HG03280 (cell line): ENCODE measurements around the gene SLC12A2.

Source experiments
- ATAC-seq: cut with Tn5 transposase; IDR thresholded peaks from one replicate; pipeline ENCODE4 v1.9.1; 2021; ENCODE audit warnings: mild to moderate bottlenecking, moderate library complexity; ENCODE audit not compliant: unreplicated experiment

The SLC12A2 gene

DNA sequence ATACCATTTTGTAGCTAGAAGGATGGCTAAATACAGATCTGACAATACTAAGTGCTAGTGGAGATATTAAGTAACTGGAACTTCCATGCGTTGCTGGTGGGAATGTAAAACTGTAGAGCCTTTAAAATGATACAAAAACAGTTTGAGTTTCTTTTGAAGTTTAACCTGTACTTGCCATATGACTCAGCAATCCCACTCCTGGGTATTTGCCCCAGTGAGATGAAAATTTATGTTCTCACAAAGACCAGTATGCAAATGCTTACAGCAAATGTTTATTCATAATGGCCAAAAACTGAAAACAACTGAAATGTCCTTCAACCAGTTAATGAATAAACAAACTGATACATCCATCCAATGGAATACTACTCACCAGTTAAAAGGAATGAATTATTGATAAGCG, 137.3 kb downstream of the SLC12A2 start:
- ATAC-seq = no peak

DNA sequence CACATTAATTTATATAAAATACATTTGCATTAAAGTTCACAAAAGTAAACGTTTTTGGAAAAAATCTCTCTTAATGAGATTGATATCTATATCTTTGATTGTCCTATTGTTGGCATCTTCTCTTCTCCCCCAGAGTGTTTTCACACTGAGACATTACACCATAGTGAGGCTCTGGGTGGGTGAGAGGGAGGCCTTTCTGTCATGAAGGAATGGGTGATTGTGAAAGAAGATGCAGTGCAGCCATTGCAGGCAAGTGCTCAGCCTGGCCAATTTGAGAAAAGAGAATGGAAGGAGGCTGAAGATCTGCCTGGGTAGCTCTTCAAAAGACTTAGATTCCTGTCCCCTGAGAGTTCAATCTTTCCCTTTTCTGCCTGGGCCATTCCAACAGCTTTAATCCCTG, 140.8 kb downstream of the SLC12A2 start:
- ATAC-seq = no peak

- ATAC-seq = no peak
Measured at GRCh38 chr5:128225245-128226030, 141.9 kb downstream of the SLC12A2 start.

DNA sequence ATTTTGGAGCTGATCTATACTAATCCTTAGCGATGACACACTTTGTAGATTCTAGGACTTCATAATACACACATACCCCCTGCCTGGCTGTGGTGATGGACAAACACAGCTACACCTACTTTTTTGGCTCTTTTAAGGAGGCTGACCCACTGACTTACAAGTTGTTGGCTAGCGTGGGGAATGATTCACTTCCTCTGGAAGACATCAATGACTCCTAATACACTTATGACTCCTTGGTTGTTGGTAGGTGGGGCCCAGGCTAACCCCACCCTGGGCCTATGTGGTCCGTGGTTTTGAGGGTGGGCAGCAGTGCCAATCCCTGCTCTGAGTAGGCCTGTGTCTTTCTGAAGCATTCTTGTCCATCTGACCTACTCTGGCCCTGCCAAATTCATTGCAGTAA, 144.4 kb downstream of the SLC12A2 start:
- no peak for ATAC-seq

GRCh38 chr5:128228521-128228920, 145.0 kb downstream of the SLC12A2 start:
- ATAC-seq = no peak

- no peak for ATAC-seq
Measured at GRCh38 chr5:128234928-128235641, 151.5 kb downstream of the SLC12A2 start.

GRCh38 chr5:128236334-128236733, 152.8 kb downstream of the SLC12A2 start:
- no peak for ATAC-seq

DNA sequence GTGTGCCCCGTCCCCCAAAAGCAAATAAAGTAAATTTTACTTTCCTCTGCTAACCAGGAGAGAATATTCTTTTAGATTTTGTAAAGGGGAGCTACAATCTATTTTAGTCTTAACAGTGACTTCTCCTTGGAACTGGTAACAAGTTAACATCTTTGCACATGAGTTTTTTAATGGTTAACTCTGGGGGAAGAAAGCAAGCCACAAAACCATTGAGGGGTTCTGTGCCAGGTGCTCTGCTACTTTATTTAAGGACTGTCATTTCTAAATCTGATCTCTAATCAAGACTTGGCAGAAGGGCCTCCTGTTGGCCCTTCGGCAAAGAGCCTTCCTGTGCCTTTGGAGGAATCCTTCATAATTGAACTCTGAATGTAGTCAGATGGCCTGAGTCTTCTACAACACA, 153.4 kb downstream of the SLC12A2 start:
- ATAC-seq = no peak

DNA sequence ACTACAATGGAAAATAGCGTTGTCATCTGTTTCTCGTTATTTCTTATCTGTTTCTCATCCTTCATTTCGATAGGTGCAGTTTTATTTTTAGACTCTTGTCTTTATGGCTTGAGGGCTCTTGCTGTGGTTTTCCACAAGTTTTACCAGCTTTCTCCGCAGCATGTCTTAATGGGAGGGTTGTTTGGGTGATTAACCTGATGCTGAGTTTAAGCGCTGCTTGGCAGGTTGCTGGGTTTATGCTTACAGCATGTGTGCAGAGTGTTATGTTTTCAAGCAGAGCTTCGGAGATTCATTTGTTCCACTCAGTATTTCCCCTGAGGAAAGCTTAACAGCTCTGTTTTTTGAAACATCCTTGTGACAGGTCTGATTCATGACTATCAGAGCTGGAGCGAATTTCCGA, 154.0 kb downstream of the SLC12A2 start:
- ATAC-seq = no peak
